Germinal center (tissue), 1 donor: ENCODE measurements around the gene FNDC3B.

Experiments used
- DNase-seq: peaks from one replicate; pipeline ENCODE4 v3.0.0; 2012; ENCODE audit warnings: mixed read lengths, low spot score

The FNDC3B gene

DNA sequence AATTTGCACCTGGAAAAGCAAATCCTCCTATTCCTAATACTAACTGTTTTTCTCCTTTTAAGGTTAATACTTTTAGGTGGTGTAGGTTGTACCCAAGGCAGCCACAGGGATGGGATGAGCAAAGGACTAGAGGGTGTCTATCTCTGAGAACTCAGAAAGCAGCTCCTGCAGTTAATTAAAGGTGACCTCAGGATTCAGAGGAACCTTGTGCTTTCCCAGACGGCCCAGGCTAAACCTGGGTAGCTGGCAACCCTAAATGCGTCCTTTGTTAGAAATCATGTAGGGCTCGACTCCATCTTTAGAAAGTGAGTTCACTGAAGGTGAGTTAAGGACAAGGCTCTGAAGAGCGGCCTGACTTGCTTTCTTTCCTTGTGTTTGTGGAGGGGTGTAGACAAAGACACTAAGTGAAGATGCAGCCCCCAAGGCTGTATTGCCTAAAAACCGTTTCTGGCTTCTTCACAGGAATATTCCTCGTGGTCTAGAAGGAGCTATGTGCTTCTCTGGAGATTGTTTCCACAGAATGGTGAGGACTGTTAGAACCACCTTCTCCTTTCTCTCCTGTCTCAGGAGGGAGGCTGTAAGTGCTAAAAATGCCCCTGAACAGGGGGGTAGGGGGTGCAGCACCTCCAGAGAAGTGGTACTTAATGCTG lies 14.9 kb downstream of the FNDC3B start:
- DNase-seq, result no peak

DNA sequence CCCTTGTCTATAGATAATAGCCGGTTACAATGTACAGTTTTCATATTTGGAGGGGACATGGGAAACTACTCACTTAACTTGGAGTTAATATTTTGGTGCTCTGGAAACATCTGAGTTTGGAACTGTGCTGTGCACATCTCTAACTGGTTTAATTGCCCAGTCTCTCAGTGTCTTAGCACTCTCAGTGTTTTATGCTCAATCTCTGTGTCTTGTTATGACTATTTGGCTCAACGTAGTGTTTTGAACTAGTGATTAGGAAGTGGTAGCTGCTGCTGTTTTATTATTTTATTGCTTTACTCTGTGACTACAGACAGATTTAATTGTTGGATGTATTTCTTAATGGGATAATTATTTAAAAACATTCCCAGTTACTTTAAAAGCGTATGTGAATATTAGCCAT lies 17.0 kb downstream of the FNDC3B start:
- no peak for DNase-seq

DNA sequence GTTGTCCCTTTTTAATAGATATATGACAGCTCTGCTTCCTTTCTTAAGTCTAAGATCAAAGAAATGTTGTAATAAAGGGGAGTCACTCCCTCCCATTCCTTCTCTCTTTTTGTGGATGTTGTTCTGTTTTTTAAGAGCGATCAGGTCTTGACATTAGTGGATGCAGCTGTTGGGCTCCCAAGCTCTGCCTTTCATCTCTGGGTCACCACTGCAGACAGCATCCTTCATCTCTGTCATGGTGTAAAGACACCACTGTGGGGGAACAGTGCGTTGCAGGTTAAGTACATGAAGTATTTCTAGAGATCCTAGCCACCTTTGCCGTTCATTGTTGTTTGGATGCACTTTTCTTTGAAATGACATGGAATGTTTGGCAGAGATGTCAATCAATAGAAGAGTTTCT lies 17.7 kb downstream of the FNDC3B start:
- DNase-seq, result no peak

DNA sequence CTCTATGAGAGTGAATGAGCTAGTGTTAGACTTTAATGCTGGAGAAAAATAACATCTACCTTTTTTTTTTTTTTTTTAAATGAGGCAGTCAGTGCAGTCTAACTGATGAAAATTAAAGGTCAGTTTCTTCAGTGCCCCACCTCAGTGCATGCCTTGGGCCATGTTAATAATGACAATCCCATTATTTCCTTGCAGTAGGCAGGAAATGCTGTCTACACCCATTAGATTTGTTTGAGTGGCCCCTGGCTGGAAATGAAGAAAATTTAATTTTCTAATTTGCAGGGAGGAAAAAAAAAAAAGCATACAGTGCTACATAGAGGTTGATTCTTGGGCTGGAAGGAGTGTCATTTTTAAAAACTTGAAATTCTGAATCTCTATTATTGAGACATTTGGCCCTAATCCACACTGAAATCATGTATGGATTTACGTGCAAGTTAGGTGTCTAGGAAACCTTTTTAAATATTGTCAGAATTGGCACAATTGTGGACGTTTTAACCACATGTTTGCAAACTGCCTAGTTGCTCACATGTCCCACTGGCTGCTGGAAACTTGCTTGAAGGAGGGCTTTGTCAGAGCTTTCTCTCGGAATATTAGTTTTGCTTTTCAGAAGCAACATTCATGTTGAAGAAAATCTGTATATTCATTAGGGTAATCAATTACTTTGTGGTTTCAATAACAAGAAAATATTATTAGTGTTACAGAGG lies 18.4 kb downstream of the FNDC3B start:
- DNase-seq, result no peak

DNA sequence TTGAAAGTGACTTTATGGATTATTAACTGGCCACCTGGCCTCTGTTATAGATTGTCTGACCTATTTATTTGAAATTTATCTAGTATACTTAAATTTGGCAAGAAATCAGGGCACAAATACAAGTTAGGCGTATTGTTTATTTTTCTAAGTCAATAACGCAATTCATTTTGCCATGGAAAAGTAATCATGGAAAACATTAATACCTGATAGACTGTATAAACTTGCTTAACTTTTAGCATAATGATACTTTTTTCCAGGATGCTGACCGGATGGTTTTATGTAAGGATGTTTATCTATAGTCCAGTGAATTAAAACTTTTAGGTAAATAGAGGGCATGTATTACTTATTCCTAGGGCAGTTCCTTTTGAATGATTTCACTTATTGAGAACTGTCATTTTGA lies 20.2 kb downstream of the FNDC3B start:
- DNase-seq, result no peak

DNA sequence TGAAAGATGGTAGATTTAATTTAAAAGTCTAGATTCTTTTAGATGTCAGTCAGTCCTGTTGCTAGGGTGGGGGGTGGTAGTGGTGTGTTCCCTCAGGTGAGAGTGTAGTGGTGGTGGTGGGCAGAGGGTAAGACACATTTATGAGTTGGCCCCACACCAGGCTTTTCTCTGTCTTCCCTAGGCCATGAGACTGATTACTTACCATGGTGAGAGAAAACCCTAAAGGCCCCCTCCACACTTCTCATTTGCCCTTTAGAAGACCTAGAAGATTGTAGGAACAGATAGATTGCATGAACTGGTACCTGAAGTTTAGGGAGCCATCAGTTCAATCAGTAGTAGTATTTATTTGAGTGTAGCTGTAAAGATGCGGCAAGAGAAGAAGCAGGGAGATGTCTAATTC lies 20.9 kb downstream of the FNDC3B start:
- no peak for DNase-seq

DNA sequence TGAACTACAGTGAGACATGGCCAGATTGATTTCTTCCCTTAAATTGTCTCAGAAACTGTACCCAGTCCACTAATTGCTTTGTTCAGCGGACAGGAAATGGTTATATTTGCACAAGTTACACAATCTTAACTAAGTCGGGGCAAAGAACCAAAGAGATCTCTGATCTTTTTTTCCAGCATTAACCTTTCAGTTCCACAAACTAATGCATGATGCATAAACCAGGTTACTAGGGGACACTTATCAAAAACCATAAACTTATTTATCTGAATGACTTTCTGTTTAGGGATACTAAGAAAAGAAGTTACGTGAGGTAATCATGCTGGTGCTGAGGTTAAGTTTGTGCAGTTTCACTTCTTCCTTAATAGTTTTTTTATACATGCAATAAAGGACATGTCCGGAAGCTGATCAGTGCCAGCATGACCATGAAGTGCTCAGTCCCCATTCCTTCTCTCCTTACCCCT lies 22.4 kb downstream of the FNDC3B start:
- peak; percentile 29 for DNase-seq

DNA sequence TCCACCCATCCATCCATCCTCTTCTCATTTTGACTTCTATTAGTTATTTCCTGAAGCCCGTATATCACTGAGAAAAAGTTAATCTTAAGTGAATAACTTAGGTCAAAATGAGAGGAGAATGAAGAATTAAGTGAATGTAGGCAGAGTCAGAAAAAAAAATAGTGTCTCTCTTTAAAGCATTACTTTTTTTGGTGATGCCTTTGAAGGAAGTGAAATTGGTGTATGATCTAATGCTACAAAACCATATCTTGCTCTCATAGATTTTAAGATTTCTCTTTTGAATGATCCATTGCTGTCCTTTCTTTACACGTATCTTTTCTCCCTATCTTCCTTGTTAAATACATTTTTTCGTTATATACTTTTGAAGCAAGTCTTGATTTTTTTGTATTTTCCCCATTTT lies 23.4 kb downstream of the FNDC3B start:
- DNase-seq, result no peak

DNA sequence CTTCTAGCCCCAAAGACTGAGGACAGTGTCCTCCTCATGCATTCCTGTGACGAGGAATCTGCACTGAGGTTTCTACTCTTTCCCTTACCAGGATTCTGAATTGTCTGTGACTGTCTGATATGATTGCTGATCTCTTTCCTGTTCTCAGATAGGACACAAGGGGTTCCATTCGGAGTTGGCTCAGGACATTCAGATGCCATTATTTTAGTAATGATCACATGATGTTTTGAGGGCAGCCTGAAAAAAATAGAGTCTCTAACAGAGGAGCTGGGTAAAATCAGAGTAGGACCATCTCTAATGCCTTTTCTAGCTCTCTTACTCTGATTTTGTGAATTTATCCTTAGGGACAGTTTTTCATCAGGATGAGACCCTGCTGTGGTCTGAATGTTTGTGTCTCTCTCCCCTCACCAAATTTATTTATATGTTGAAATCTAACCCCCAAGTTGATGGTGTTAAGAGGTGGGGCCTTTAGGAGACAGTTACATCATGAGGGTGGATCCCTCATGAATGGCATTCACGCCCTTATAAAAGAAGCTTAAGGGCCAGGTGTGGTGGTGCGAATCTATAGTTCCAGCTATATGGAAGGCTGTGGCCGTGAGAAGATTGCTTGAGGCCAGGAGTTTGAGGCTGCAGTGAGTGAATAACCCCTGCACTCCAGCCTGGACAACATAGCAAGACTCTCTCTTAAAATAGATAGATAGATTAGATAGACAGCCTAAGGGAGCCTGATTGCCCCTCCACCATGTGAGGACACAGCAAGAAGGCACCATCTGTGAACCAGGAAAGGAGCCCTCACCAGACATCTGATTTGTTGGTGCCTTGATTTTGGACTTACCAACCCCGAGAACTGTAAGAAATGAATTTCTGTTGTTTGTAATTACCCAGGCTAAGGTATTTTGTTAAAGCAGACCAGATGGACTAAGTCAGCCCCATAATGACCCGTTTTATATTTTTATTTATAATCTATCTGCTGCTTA lies 24.4 kb downstream of the FNDC3B start:
- DNase-seq, result no peak

DNA sequence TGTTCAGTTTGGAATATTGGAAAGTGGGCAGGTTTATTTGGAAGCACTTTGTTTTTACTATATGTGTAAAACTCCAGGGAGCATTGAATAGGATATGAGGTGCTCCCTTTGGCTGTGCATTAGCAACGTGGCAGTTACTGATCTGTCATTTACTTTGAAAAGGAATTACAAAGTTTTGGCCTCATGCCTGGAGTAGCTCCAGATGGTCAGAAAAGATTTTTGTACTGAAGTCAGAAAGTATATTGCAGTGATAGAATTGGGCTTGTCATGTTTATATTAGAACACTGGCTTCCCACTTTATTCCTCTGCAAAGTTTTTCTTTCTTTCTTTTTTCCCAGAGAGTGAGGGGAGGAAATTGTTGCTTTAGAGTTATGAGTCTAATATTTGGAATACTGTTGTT lies 26.1 kb downstream of the FNDC3B start:
- no peak for DNase-seq

DNA sequence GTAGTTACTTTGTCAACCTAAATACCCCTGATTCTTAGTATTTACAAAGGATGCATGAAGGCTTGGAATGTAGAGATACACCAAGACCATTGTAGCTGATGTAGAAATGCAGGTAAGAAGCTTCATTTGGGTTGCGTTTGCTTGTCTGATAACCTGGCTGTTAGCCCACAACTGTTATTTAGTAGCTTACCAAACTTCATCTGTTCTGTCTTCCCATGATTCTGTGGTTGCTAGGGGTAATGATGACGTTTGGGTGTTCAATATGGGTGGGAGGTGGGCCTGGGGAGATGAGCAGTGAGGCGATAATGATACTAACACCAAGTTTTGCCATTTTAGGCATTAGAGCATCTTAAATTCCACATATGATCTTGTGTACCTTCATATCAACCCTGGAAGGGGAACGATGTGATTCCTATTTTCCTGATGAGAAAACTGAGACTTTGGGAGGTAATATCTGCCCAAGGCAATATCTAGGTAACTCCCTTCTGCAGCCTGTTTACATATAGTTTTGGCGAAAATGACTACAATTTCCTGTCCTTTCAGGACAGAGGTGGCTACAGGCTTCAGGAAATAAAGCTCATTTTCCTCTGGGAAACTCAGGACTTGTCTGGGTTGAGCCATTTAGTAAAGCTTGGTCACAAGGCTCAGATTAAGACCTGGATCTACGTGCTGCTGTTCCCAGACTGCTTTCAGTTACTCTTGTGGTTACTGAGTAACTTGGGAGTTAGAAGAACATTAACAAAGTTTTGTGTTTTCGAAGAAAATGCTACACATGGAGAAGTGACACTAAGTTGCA lies 26.8 kb downstream of the FNDC3B start:
- no peak for DNase-seq

DNA sequence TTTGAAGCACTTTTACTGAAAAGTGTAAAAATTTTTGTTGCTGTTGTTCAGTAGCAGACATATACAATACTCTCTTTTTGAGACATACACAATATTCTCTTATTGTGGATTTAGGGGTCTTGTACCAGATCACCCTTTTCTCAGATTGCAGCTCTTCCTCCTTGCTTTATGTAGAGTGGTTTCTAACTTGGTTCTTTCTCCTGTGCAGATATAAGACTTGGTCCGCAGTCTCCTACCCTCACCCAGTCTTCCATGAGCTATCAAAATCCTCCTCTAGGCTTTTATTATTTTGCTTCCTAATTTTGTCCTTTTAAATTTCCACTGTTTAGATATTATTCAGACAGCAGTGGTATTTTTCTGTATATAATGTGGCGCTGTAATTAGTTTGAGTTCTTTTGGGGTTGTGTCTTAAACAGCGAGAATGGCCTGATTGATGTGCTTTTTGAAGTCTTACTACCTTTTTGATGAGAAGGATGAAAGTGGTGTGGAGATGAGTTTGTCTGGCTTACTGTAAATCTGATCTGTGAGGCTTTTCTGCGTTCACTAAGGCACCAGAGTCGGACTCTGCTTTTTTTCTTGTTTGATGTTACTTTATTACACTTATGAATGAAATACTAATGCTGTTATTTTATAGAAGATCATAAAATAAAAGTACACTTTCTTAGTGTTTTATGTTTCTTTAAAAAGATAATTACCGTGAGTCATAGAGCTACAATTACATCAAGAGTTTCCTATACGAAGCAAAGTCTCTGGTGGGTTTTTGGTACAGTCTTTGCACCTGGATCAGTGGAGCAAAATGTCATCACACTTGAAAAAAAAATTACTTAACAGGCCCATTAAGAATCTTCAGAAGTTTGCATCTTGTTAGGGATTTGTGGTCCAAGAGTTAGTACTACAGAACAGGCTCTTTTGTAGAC lies 27.8 kb downstream of the FNDC3B start:
- no peak for DNase-seq

DNA sequence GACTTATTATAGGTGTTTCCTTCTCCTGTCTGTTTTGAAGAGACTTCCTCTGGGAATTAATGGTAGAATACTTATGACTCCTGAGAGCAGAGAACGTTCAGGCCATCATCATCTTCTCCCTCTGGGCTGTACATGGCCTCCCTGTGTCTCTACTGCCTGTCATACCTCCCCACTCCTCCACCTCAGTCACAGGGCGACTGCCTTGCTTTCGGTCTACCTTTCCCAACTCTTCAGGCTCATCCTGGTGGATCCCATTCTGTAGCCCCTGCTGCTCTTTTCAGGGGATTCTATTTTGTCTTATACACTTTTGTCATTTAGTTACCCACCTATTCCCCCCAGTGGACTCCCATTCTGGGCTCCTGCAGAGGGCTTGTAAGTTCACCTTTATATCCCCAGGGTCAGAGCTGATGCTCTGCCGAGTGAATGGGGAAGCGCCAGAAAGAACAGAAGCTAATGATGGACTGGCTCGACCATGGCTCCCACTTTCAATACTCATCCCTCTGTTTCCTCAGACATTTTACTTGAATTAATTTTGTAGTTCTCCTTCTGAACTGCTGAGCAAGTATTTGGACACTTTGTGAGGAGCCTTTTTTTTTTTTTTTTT lies 28.6 kb downstream of the FNDC3B start:
- no peak for DNase-seq

DNA sequence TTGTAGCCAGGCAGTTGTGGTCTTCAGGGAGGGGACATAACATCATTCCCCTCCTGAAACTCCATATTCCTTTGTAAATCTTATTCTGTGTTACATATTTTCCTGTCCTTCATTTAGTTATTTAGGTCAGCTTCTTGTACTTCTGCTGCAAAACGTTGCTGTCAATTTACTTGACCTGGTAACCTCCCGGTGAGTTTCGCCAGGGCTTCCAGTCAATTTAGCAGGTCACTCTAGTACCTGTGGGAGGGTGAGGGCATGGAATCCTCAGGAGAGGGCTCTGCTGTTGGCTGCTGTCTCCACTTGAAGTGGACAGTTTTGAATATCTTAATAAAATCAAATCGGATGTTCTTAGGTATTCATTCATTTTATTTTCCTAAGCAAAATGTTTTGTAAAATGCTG lies 29.6 kb downstream of the FNDC3B start:
- no peak for DNase-seq

DNA sequence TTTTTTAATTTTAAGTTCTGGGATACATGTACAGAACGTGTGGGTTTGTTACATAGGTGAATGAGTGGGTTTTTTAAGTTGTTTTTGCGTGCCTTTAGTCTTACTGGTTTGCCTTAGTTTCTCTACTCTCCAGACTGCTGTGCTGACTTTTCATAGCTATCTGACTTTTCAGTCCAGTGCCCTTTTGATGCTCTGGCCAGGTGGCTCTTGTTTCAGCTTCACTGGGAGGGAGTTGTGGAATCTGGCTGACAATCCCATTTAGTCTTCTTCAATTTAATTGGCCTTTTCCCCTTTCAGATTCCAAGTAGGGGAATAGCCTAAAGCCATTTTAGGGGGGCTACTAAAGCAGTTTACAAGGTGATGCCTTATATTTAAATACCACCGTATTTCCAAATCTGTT lies 30.1 kb downstream of the FNDC3B start:
- no peak for DNase-seq

DNA sequence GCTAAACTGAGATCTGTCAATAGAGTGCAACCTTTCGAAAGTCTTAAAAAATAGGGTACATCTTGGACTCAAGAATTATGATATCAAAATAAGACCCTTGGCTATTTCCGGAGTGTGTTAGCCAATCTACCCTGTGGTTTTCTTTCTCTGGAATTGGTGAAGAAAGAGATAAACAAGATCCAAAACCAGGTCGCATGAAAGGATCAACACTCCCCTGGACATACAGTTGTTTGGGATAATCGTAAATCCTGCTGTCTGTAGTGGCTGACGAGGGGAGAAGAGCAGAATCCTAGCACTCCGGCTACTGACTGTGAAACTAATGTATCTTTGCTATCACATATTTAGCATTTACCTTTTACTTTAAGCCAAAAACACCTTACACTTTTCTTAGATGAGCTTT lies 30.9 kb downstream of the FNDC3B start:
- DNase-seq, result no peak

DNA sequence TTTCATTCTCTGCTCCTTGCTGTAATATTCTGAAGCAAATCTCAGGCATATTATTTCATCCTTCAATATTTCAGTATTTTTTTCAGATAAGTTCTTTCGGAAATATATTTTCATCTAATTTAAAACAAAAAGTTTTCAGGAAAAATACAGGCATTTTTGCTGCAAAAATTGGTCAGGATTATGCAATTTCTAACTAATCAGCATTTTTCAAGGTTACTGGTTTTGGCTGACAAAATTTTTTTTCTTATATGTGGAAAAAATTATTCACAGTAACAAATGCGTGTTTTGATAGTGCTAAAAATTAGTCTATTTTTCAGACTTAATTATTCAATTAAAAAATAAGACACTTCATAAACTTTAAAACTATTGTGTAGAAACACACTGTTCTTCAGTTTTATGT lies 31.4 kb downstream of the FNDC3B start:
- DNase-seq, result no peak

DNA sequence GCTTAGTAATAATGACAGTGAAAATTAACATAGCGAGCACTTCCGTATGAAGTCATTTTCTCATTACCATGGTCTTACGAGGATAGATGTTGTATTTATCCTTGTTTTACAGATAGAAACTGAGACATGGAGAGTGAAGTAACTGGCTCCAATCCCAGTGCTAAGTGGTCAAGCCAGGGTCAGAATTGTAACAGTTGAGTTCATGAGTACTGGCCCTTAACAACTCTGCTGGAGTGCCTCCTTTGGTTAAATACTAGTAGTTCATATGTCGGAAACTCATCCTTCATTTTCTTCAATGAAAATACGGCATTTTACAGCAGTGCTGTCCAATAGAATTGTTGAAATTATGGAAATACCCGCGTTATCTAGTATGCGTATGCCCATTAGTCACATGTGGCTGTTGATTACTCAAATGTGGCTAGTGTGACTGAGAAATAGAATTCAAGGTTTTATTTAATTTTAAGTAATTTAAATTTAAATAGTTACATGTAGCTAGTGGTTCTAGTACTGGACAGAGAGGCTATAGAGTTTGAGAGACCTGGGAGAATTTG lies 32.5 kb downstream of the FNDC3B start:
- no peak for DNase-seq

DNA sequence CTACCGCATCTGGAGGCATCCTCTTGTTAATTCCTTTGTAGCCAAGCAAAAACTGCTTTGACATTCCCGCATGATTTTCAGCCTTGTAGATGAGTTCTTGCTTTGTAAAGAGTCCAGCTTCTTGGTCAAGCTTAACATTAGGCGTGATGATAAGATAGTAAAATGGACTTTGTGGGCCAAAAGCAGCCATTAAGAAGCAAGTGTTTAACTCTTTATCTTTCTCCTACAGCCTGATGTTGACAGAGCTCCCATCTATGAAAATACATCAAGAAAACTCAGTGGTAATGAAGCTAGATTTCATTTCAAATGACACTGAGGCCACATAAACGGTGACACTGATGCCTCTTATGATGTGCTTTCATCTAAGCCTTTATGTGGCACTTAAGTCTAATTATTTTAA lies 33.2 kb downstream of the FNDC3B start:
- DNase-seq, result no peak

DNA sequence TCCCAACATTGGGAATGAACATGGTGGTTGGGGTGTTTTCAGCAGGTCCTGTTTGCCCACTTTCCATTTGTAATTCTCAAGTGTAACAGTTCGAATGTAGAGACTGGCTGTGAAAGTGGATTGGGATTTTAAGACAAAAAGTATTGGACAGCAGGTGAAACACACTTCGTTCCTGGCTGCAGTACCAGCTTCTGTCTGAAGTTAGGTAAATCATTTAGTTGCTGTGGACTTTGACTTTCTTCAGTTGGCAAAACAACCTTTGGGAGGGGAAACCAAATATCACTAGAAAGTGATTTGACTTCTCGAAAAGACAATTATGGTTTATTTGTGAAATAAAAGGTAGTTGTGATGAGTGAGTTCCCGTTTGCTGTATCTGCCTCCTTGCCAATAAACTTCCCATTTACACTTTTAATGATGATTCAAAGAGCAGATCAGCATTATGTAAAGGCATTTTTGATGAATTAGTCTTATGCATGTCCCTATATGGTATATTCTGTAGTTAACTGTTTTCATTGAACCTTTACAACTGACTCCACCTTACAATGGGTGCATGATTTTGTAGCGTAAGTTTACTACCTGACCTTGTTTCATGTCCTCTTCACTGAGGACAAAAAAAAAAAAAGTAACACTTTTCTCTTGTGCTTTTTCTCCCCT lies 34.0 kb downstream of the FNDC3B start:
- no peak for DNase-seq
